GM19023 (cell line): ENCODE measurements around the gene TTC4.

Experiments
- ATAC-seq: cut with Tn5 transposase; IDR thresholded peaks from one replicate; pipeline ENCODE4 v1.9.1; 2021; ENCODE audit warnings: mild to moderate bottlenecking, moderate library complexity; ENCODE audit not compliant: unreplicated experiment

The TTC4 gene

GRCh38 chr1:54703471-54703870 is 12.2 kb upstream of the TTC4 start:
- ATAC-seq = no peak

- no peak for ATAC-seq
Measured at GRCh38 chr1:54705153-54705552, 10.5 kb upstream of the TTC4 start.

GRCh38 chr1:54706419-54706818 is 9.2 kb upstream of the TTC4 start:
- ATAC-seq = no peak

GRCh38 chr1:54708385-54708784 is 7.3 kb upstream of the TTC4 start:
- no peak for ATAC-seq

GRCh38 chr1:54709547-54710292 is 5.9 kb upstream of the TTC4 start:
- no peak for ATAC-seq

- no peak for ATAC-seq
Measured at GRCh38 chr1:54710434-54710833, 5.2 kb upstream of the TTC4 start.

GRCh38 chr1:54710841-54711240 is 4.8 kb upstream of the TTC4 start:
- no peak for ATAC-seq

- ATAC-seq = no peak
Measured at GRCh38 chr1:54711536-54711935, 4.1 kb upstream of the TTC4 start.

- ATAC-seq = no peak
Measured at GRCh38 chr1:54714881-54715492, 674 bp upstream of the TTC4 start.

GRCh38 chr1:54716299-54717047 is 812 bp downstream of the TTC4 start:
- no peak for ATAC-seq

GRCh38 chr1:54721719-54722118 is 6.1 kb downstream of the TTC4 start:
- no peak for ATAC-seq

- no peak for ATAC-seq
Measured at GRCh38 chr1:54723985-54724384, 8.3 kb downstream of the TTC4 start.

GRCh38 chr1:54724771-54725170 is 9.1 kb downstream of the TTC4 start:
- ATAC-seq = no peak

GRCh38 chr1:54728027-54728426 is 12.4 kb downstream of the TTC4 start:
- ATAC-seq = no peak

- ATAC-seq = no peak
Measured at GRCh38 chr1:54736685-54737084, 21.0 kb downstream of the TTC4 start.

- no peak for ATAC-seq
Measured at GRCh38 chr1:54738244-54738643, 22.6 kb downstream of the TTC4 start.

- no peak for ATAC-seq
Measured at GRCh38 chr1:54741531-54741930, 25.9 kb downstream of the TTC4 start.

GRCh38 chr1:54742282-54742681 is 26.6 kb downstream of the TTC4 start:
- ATAC-seq = no peak

GRCh38 chr1:54743416-54744226 is 28.0 kb downstream of the TTC4 start:
- no peak for ATAC-seq

GRCh38 chr1:54744696-54745095 is 29.0 kb downstream of the TTC4 start:
- ATAC-seq = no peak

- ATAC-seq = no peak
Measured at GRCh38 chr1:54745274-54745673, 29.6 kb downstream of the TTC4 start.
